ENCODE data around the gene ZSCAN5C.
A peak's percentile ranks its signal among the peaks of the same experiment; 100 is the strongest.

ZSCAN5C gene

GRCh38 chr19:56176881-56177280 is 25.2 kb upstream of the ZSCAN5C start:
- TF ChIP-seq CTCF (IDR thresholded peaks at IDR 0.05; ENCODE audit: low read depth, low read length): no peak
- no peaks in the 10 kb centered on the region for H3K27me3 ChIP-seq (ENCODE audit: insufficient read depth, low read depth, severe bottlenecking)

GRCh38 chr19:56177564-56178243 is 24.4 kb upstream of the ZSCAN5C start:
- TF ChIP-seq CTCF (IDR thresholded peaks at IDR 0.05; ENCODE audit: low read depth, low read length): no peak
- H3K27me3 ChIP-seq (ENCODE audit: insufficient read depth, low read depth, severe bottlenecking): no peaks in the 10 kb centered on the region

More at GRCh38 chr19:56176881-56177280, 25.2 kb upstream of the ZSCAN5C start:
- no peak overlapping the region for H3K4me3 ChIP-seq (ENCODE audit: low read depth, low read length)
- H3K27ac ChIP-seq: no peak overlapping the region
- DNase-seq: no peak
- no peaks in the 10 kb centered on the region for H3K36me3 ChIP-seq
- no peaks in the 10 kb centered on the region for H3K9me3 ChIP-seq (ENCODE audit: severe bottlenecking)

GRCh38 chr19:56189785-56190184 is 12.3 kb upstream of the ZSCAN5C start:
- DNase-seq: no peak
- H3K27ac ChIP-seq: no peak overlapping the region
- H3K27me3 ChIP-seq (ENCODE audit: insufficient read depth, low read depth, severe bottlenecking): no peaks in the 10 kb centered on the region
- H3K4me3 ChIP-seq (ENCODE audit: low read depth, low read length): no peak overlapping the region
- no peaks in the 10 kb centered on the region for H3K9me3 ChIP-seq (ENCODE audit: severe bottlenecking)
- no peaks in the 10 kb centered on the region for H3K36me3 ChIP-seq
- 0 out of 2 replicates have a peak, but pooled peaks have one; percentile 10 for TF ChIP-seq CTCF (IDR thresholded peaks at IDR 0.05; ENCODE audit: low read depth, low read length)

More at GRCh38 chr19:56177564-56178243, 24.4 kb upstream of the ZSCAN5C start:
- no peak for DNase-seq
- Histone ChIP-seq H3K4me3 (ENCODE audit: low read depth, low read length) (no peak overlapping the region), H3K27ac (no peak overlapping the region), H3K36me3 (no peaks in the 10 kb centered on the region), H3K9me3 (ENCODE audit: severe bottlenecking) (no peaks in the 10 kb centered on the region)

- Histone ChIP-seq H3K36me3 (no peaks in the 10 kb centered on the region), H3K27me3 (ENCODE audit: insufficient read depth, low read depth, severe bottlenecking) (no peaks in the 10 kb centered on the region), H3K27ac (no peak overlapping the region), H3K9me3 (ENCODE audit: severe bottlenecking) (no peaks in the 10 kb centered on the region), H3K4me3 (ENCODE audit: low read depth, low read length) (no peak overlapping the region)
- DNase-seq: no peak
- TF ChIP-seq CTCF (IDR thresholded peaks at IDR 0.05; ENCODE audit: low read depth, low read length): no peak
Observed at GRCh38 chr19:56191115-56191514, 11.0 kb upstream of the ZSCAN5C start.

- Histone ChIP-seq H3K27me3 (ENCODE audit: insufficient read depth, low read depth, severe bottlenecking) (no peaks in the 10 kb centered on the region), H3K36me3 (no peaks in the 10 kb centered on the region), H3K27ac (no peak overlapping the region), H3K4me3 (ENCODE audit: low read depth, low read length) (no peak overlapping the region), H3K9me3 (ENCODE audit: severe bottlenecking) (no peaks in the 10 kb centered on the region)
- DNase-seq: no peak
- no peak for TF ChIP-seq CTCF (IDR thresholded peaks at IDR 0.05; ENCODE audit: low read depth, low read length)
Observed at GRCh38 chr19:56191711-56192110, 10.4 kb upstream of the ZSCAN5C start.

All from WERI-Rb-1 (cell line).